ENCODE results near the gene EFHC1.
"Not testable (repeated sequence)": the region's sequence is repeated elsewhere in the genome, so short reads cannot be mapped to it uniquely, and the experiment has no call there.

The EFHC1 gene

DNA sequence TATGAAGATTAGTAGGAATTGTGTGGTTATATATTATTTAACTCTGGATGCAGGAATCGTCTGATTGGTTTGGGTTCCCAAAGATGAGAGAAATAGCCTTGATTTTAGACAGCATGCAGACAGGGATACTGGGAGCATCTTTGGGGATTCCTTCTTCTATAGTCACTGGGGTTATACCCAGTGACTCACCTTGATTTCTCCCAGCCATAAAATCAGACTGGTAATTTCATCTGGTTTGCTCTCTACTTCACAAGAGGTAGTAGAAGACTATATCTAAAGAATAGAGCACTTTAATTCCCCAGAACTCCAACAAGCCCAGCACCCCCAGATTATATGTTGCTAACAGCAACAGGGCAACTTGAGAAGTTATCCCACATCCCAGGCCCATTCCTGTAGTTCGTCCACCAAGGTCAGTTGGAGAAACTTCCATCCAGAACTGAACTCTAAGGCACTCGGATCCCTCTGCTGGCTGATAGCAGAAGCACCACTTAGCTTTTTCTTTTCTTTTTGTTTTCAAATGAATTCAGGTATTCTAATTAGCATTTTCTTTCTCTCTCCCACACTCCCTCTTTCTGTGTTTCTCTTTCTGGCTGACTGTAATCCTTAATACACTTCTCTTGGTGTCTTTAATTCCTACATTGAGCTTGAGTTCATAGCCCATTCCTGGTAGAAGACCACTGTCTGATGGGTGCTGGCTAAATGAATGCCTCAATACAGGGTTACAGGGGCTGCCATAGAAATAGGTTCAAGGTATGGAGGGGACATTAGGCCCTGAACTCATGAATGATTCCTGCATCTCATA is 20.4 kb upstream of the EFHC1 start:
- peak in 17 of 58 donors; percentile 7 to 71 (median 23) for DNase-seq

DNA sequence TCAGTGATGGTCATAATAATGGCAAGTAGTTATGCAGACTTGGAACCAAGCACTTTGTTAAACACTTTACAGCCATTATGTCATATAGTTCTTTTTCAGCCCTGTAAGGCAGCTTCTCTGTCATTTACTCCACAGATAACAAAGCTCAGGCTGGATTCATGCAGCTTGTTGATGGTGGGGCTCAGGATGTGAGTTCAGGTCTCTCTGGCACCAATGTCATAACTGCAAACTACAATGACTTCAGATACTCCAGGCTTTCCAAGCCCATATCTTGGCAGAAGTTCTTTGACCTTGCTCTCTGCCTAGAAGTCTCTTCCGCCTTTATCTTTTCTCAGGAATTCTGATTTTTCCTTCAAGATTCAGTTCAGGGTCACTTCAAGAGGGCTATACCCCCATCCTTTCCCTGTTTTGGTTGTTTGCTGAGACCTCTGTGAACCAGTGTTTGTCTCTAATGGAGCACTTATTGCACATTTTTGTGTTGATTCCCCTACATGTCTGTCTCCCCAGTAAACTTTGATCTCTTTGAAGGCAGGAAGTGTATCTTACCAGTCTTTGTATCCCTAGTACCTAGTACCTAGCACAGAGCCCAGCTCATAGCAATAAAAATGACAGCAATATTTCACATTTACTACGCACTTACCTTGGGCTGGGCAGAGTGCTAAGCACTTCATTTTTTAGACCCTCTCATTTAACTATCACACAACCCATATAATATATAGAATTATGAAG is 19.7 kb upstream of the EFHC1 start:
- no peak for DNase-seq

DNA sequence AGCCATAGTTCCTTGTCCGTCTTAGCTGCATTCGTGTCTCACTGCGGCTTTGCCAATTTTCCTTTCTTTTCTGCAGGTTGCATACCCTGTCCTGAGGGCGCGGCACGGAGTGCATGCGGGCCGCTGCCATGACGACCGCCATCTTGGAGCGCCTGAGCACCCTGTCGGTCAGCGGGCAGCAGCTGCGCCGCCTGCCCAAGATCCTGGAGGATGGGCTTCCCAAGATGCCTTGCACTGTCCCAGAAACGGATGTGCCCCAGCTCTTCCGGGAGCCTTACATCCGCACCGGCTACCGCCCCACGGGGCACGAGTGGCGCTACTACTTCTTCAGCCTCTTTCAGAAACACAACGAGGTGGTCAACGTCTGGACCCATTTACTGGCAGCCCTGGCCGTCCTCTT is 17.1 kb upstream of the EFHC1 start:
- no peak for DNase-seq

DNA sequence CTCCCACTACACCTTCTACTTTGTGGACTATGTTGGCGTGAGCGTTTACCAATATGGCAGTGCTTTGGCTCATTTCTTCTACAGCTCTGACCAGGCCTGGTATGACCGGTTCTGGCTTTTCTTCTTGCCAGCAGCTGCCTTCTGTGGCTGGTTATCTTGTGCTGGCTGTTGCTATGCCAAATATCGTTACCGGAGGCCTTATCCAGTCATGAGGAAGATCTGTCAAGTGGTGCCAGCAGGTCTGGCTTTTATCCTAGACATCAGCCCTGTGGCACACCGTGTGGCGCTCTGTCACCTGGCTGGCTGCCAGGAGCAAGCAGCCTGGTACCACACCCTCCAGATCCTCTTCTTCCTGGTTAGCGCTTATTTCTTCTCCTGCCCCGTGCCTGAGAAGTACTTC is 16.5 kb upstream of the EFHC1 start:
- DNase-seq: peak in 2 of 58 donors; percentile 14 to 21

DNA sequence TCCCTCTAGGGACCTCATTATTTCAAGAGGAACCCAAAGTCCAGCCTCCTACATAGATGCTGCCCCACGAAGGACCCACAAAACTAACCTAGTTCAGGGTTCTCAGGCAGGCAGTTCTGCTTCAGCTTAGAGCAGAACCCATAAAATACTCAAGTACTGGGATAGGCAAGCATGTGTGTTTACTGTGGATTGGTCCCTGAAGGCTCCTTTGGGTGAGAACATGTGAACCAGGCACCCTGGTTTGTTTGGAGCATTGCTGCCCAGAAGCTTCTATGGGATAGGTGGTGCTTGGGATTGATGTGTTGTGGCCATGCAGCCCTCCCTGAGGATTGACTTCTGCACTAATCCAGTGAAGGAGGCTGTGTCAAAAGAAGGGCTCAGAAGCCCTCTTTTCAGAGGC is 14.9 kb upstream of the EFHC1 start:
- DNase-seq: no peak

DNA sequence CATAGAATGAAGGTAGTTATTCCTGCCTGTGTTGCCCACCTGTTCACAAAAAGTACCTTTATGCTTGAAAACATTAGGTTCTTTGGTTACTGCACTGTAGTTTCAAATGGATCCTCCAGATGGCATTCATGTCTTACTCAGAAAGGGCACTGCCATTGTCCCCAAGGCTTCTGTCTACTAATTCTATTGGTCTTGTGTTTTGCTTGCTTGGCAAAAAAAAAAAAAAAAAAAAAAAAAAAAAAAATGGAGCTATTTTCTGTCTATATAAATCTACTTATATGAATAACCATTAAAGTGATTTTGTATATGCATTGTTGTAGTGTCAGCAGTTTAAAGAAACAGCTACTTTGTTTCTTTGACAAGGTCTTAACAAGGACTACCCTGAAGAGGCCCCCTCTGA is 12.7 kb upstream of the EFHC1 start:
- peak in 1 of 58 donors; percentile 19 for DNase-seq

DNA sequence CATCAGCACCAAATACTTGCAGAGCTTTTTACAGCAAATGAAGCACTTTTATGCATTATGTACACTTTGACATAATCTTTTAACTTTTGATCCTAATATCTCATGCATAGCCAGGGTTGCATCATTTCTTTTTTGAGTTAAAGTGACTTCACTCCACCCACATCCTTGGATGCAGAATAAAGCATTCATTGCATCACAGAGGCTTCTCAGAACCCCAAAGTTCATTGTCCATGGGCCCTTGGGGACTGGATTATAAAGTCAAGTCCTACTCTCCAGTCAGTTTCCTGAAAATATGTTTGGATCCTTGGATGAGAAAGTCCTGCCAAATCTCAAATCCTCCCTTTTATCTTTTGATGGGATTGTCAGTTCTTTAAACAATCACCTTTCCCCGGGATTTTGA is 10.6 kb upstream of the EFHC1 start:
- no peak for DNase-seq

DNA sequence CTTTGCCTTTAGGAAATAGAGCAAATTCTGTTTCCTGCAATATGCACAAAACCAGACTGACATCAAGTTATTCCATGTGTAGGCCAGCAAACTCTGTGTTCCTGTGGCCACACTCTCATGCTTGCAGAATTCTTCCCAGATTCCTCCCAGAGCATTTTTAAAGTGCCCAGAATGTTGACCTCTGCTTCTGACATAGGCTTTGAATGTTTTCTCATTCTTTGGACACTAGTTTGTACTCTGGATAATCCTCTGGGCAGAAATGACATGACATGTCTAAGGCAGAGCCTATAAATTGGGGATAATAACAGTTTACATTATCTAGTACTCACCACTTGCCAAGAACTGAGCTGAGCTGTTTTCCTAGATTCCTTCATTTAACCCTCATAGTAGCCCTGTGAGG is 9.2 kb upstream of the EFHC1 start:
- DNase-seq: no peak

DNA sequence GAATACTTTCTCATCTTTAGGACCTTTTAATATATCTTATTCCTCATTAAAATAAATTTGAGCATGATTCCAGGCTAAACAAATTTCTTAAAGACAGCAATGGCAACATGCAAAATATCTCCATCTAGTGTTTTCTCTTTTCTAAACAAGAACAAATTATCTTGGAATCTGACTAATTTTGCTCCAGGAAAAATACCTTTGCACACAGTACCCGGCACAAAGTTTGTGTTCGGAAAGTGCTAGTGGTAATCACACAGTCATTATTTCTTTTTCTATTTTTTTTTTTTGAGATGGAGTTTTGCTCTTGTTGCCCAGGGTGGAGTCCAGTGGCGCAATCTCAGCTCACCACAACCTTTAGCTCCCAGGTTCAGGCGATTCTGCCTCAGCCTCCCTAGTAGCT is 8.2 kb upstream of the EFHC1 start:
- DNase-seq: no peak

DNA sequence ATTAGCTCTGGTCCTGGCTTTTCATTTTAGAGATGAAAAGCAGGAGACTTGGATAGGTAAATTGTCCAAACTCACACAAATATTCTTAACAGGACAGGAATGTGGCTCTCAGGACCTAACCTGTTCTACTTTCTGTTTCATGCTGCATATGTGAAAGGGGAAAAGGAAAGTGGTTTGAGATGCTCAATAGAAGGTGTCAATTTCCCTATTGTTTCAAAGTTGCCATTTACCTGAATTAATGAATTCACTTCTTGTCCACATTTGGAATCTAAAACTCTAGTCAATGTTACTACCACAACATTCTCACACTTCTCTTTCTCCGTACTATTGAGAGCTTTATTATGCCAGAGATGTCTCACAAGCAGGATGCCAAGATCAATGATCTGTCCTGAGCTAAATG is 4.8 kb upstream of the EFHC1 start:
- no peak for DNase-seq

DNA sequence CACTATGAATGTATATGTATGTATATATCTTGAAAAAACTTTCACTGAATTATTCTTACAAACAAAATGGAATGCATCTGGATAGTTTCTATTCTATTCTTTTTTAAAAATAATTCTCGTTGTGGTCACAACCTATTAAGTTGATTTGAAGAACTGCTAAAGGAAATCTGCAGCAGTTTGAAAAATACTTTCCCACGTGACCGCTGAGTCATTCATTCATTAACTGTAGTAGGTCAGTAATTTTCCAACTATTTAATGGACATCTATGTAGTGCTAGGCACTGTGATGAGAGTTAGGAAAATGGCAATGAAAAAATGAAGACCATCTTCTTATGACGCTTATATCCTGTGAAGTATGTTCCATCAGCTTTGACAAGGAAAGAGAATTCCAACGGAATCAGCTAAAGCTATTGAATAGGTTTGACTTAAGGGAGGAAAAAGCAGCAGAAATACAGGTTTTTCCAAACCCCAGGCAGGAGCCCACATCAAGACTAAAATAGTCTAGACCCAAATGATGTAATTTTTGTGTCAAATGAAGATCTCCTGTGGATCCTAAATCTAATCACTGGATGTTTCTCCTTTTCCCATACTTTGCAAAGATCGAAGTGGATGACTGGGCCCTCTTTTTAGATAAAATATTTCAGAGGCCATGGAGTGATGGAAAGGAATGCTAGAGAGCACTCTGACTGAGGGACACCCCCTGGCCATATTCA is 4.1 kb upstream of the EFHC1 start:
- no peak for DNase-seq

DNA sequence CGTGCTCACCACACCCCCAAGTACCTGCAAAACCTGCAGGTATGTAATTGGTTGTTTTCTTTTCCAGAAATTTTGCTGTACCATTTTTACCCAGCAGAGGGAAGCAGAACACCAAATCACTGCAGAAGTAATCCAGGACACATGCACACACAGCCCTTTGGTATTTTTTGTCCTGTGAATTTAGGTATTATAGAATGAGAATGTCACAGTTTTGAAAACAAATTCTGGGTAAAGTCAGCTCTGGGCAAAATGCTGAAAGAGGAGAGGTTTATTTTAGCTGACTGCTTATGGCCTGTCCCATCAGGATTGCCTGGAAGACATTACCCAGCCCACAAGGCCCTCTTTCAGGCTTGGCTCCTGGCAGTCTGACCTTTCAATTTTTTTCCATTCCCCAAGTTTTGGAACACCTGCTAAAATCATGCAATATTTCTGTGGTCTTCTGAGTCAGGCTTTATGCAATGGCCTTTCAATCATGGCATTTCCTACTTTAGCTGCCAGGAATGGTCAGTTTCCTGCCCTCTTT is 3.5 kb upstream of the EFHC1 start:
- DNase-seq: peak in 8 of 58 donors; percentile 9 to 57 (median 20)

DNA sequence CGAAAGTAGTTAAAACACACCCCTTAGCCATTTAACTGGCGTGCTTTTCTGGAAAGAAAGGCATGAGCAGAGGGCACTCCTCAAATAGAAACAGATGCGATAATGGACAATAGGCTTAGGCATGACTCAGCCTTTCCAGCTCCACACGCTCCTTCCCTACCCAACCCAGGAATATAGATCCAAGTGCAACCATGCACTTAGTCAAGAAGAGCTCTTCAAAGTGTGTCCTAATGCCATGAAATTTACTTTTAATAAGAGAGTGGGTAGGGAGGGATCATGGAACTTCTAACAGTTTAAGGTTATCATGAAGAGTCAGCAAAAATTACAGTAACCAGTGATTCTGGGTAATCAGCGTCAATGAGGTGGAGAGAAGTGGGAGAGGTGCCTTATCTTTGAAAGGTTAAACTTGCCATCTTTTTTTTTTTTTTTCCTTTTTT is 2.4 kb upstream of the EFHC1 start:
- DNase-seq: no peak

DNA sequence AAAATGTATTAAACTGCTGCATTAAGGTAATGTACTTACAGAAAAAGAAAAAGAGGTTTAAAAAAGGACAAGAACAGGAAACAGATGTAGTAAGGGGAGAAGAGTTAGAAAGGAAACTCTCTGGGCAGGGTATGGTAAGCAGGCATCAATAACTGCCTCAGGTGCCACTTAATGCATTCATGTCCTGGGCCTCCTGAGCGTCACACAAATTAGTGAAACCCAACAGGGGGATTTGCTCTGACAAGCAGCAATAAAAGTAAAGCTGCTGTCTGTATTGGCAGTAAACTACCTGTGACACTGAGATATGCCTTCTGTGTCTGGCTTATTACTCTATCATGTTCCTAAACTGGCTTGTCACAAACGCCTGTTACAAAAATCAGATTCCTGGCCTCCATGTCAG is 1.5 kb upstream of the EFHC1 start:
- no peak for DNase-seq

DNA sequence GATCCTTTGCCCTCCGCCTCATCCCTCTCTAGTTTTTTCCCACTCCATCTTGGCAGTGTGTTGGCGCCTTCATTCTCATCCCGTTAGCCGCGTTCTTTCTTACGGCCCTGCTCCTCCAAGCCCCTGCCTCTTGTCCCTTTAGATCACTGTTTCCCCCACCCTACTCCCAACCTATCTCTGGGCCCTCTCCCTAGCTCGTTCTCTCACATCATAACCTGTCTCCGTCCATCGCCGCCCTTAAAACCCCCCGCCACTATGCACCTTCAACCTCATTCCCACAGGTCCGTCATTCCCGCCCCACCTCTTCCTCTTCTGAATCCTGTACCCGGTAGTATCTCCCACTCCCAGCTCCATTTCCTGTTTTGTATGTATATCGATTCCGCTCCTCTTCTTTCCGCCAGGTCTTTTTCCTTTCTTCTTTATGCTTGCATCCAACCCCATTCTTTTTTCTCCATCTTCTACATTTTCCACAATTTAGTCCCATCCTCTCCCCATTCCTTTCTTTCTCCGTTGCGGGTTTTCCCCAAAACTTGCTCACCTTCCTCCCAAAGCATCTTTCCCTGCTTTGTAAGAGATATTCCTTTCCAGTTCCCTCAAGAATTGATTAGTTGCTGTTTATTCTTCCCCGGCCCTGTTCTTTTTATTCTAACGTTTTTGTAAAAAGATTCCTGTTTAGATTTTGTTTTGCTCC is 671 bp downstream of the EFHC1 start:
- DNase-seq: peak in 22 of 58 donors; percentile 12 to 68 (median 32)

DNA sequence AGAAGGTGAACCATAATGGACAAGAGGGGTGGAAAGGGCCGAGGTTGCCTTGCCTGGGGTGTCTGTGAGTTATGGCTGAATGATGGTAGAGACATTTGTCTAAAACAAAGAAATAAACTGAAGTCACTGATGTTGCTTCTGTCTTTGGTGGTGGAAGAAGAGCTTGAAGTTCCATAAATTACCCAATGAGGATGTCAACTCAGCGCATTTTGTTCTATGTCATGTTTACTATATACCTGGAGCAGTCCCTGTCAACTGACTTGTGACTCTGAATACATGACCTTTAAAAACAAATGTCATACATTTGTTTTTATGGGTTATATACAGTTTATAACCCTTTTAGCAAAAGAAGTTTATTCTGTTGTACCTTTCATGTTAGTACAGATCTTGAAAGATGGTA is 2.0 kb downstream of the EFHC1 start:
- no peak for DNase-seq

DNA sequence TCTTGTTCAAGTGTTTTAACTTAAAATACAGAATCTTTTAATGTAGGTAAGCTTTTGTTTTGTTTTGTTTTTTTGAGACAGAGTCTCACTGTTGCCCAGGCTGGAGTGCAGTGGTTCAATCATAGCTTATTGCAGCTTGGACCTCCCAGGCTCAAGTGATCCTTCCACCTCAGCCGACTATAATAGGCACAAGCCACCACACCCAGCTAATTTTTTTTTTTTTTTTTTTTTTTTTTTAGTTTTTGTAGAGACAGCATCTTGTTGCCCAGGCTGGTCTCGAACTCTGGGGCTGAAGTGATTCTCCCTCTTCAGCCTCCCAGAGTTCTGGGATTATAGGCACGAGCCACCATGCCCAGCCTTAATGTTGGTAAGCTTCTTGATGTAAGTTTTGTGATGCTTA is 3.3 kb downstream of the EFHC1 start:
- no peak for DNase-seq

DNA sequence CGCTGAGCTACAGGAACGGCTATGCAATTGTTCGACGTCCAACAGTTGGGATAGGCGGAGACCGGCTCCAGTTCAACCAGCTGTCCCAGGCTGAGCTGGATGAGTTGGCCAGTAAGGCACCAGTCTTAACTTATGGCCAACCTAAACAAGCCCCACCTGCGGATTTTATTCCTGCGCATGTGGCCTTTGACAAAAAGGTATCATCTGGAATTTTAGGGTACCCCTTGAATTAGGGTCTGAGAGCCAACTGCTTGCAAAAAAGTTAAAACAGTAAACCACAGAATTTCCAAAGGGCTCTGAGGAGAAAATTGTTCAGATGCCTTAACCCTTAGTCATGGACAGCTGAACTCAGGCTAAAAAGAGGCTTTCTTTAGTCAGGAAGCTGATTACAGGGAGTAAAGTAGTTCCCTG is 3.8 kb downstream of the EFHC1 start:
- no peak for DNase-seq

DNA sequence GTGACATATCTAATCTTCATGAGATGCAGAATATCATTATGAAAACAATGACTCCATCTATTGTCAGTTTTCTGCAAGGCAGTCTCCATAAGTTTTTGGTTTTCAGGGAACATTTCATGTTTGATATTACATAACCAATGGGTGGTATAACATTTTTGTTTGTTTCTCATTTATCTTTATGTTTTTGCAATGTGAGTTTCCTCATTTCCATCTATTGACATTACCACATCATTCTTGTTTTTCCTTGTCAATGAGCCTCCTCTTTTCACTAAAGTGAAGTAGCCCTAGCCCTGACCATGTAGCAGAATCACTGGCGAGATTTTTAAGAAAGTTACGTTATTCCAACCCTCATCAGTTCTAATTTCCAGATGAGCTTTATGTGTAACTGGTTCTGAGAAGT is 4.4 kb downstream of the EFHC1 start:
- DNase-seq: no peak

DNA sequence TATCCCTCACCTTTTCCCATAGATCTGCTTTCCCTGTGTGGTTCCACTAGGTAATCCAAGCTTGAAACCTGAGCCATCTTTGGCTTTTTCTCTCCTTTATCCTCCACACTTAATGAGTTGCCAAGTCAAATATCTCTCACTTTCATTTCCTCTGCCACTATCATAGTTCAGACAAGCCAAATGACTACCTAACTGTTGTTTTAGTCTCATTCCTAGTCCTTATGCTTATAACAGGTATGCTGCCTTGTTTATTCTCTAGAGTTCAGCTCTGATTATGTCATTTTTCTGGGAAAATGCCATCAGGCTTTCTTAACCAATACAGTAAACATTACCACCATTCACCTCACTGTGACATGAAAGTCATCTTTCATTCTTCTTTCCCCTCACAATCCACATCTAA is 6.5 kb downstream of the EFHC1 start:
- DNase-seq: no peak

DNA sequence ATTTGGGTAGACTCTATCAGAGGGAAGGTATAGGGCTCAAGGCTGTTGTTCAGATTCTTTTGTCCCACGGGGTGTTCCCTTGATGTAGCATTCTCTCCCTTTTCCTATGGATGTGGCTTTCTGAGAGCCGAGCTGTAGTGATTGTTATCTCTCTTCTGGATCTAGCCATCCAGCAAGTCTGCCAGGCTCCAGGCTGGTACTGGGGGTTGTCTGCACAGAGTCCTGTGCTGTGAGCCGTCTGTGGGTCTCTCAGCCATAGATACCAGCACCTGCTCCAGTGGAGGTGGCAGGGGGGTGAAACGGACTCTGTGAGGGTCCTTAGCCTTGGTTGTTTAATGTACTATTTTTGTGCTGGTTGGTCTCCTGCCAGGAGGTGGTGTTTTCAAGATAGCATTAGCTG is 13.2 kb downstream of the EFHC1 start:
- DNase-seq: not testable (repeated sequence)
